T1000 (cell line): ENCODE data around the gene AQP2.

Experiments
- DNase-seq: peaks from one replicate; lab custom pipeline; 2025; ENCODE audit warnings: mixed read lengths; lab: John Stamatoyannopoulos, UW

AQP2 gene

GRCh38 chr12:49950273-49951251 lies at the start of gene AQP2:
Gene AQP2 (plus strand): TSS chr12:49950737. CDS start chr12:49950831, 94 bp downstream.
- DNase-seq, result no peak

- no peak for DNase-seq
Observed at GRCh38 chr12:49901026-49901425, 49.5 kb upstream of the AQP2 start.

- DNase-seq, result no peak
Observed at GRCh38 chr12:49901986-49902385, 48.6 kb upstream of the AQP2 start.

GRCh38 chr12:49902399-49903350 lies 47.9 kb upstream of the AQP2 start:
- DNase-seq, result no peak

GRCh38 chr12:49903351-49903699 lies 47.2 kb upstream of the AQP2 start:
- no peak for DNase-seq

GRCh38 chr12:49903700-49904423 lies 46.7 kb upstream of the AQP2 start, which contains the start of gene FAIM2:
Gene FAIM2 (minus strand): TSS chr12:49903900. CDS start chr12:49903792, 108 bp downstream.
- no peak for DNase-seq

GRCh38 chr12:49904601-49905000 lies 45.9 kb upstream of the AQP2 start:
- DNase-seq, result no peak

GRCh38 chr12:49905718-49906314 lies 44.7 kb upstream of the AQP2 start:
- no peak for DNase-seq

- no peak for DNase-seq
Observed at GRCh38 chr12:49907352-49907751, 43.2 kb upstream of the AQP2 start.

- DNase-seq, result no peak
Observed at GRCh38 chr12:49909356-49909755, 41.2 kb upstream of the AQP2 start.

GRCh38 chr12:49909826-49910225 lies 40.7 kb upstream of the AQP2 start:
- no peak for DNase-seq

GRCh38 chr12:49910331-49911212 lies 40.0 kb upstream of the AQP2 start:
- no peak for DNase-seq

- DNase-seq, result no peak
Observed at GRCh38 chr12:49911213-49911605, 39.3 kb upstream of the AQP2 start.

GRCh38 chr12:49912345-49913255 lies 37.9 kb upstream of the AQP2 start:
- DNase-seq, result no peak

GRCh38 chr12:49916129-49916919 lies 34.2 kb upstream of the AQP2 start:
- DNase-seq, result no peak

GRCh38 chr12:49917166-49917787 lies 33.3 kb upstream of the AQP2 start:
- DNase-seq, result no peak

- no peak for DNase-seq
Observed at GRCh38 chr12:49917788-49918173, 32.8 kb upstream of the AQP2 start.
